Liver (tissue), 9 donors: ENCODE data around the gene LSM2. TPM values are rescaled to one million over a fixed set of nuclear protein-coding genes. Genes with fewer than 3 reads are reported as not detected.

Experiments
- DNase-seq: peaks from one replicate; pipeline ENCODE4 v3.0.0-alpha.2; 2017; ENCODE audit warnings: low spot score
- H3K27ac ChIP-seq, 2 donors: one replicate each; pipeline ENCODE4 v1.7.0; 2013; ENCODE audit warnings: inconsistent platforms in 2 of 2, low read length in 2 of 2, control low read depth in 1 of 2, low read depth in 1 of 2, mild to moderate bottlenecking in 1 of 2
- H3K27me3 ChIP-seq, 4 donors: one replicate each; pipeline versions ENCODE4 v1.6.1 to v1.7.0; 2013; ENCODE audit warnings: low read length in 3 of 4, inconsistent platforms in 1 of 4, mild to moderate bottlenecking in 1 of 4, moderate library complexity in 1 of 4; ENCODE audit not compliant: control insufficient read depth in 4 of 4, insufficient read depth in 4 of 4
- H3K36me3 ChIP-seq, 4 donors: one replicate each; pipeline versions ENCODE4 v1.6.1 to v1.7.0; 2013; ENCODE audit warnings: low read length in 3 of 4, mild to moderate bottlenecking in 3 of 4, low read depth in 1 of 4, moderate library complexity in 1 of 4; ENCODE audit not compliant: control insufficient read depth in 4 of 4, insufficient read depth in 3 of 4
- H3K4me1 ChIP-seq, 4 donors: one replicate each; pipeline versions ENCODE4 v1.6.1 to v1.7.0; 2013; ENCODE audit warnings: low read length in 3 of 4, mild to moderate bottlenecking in 3 of 4, moderate library complexity in 1 of 4; ENCODE audit not compliant: control insufficient read depth in 4 of 4, insufficient read depth in 4 of 4
- H3K4me3 ChIP-seq, 3 donors: one replicate each; pipeline versions ENCODE4 v1.6.1 to v1.7.0; 2013; ENCODE audit warnings: low read length in 3 of 3, control low read depth in 1 of 3, low read depth in 1 of 3, mild to moderate bottlenecking in 1 of 3
- H3K9ac ChIP-seq, 2 donors: one replicate each; pipeline ENCODE4 v1.7.0; 2013; ENCODE audit warnings: low read length in 2 of 2, mild to moderate bottlenecking in 2 of 2, moderate library complexity in 2 of 2, control low read depth in 1 of 2, low read depth in 1 of 2
- H3K9me3 ChIP-seq, 4 donors: one replicate each; pipeline versions ENCODE4 v1.6.1 to v1.7.0; 2013; ENCODE audit warnings: low read length in 3 of 4; ENCODE audit not compliant: control insufficient read depth in 4 of 4
- ATF3 ChIP-seq: IDR thresholded peaks from 2 replicates; pipeline ENCODE4 v1.6.1; 2016; ENCODE audit warnings: antibody characterized with exemption
- CTCF ChIP-seq: fragments of 150-350 bp; IDR thresholded peaks from 2 replicates; pipeline ENCODE4 v1.5.1; 2017; ENCODE audit warnings: improper control_type of control experiment, low read depth, low read length; ENCODE audit not compliant: missing input control
- EGR1 ChIP-seq, 2 donors: IDR thresholded peaks; 2 replicates each; pipeline ENCODE4 v1.6.1; 2016 to 2018; ENCODE audit warnings: antibody characterized with exemption in 2 of 2, low read depth in 2 of 2
- FOXA1 ChIP-seq: IDR thresholded peaks from 2 replicates; pipeline ENCODE4 v1.6.1; 2016; ENCODE audit warnings: antibody characterized with exemption
- FOXA2 ChIP-seq: IDR thresholded peaks from 2 replicates; pipeline ENCODE4 v1.6.1; 2016; ENCODE audit warnings: antibody characterized with exemption
- GABPA ChIP-seq, 2 donors: IDR thresholded peaks in 1 of 2; conservative IDR thresholded peaks in 1 of 2; 2 replicates each; pipeline ENCODE4 v1.6.1; 2016; ENCODE audit warnings: antibody characterized with exemption in 2 of 2, mild to moderate bottlenecking in 1 of 2, moderate library complexity in 1 of 2
- HNF4G ChIP-seq: IDR thresholded peaks from 2 replicates; pipeline ENCODE4 v1.6.1; 2016; ENCODE audit warnings: antibody characterized with exemption
- JUND ChIP-seq, 2 donors: IDR thresholded peaks; 2 replicates each; pipeline ENCODE4 v1.6.1; 2016; ENCODE audit warnings: antibody characterized with exemption in 2 of 2
- MAX ChIP-seq: IDR thresholded peaks from 2 replicates; pipeline ENCODE4 v1.6.1; 2016; ENCODE audit warnings: antibody characterized with exemption
- RAD21 ChIP-seq, 2 donors: IDR thresholded peaks; 2 replicates each; pipeline ENCODE4 v1.6.1; 2016; ENCODE audit warnings: antibody characterized with exemption in 2 of 2, mild to moderate bottlenecking in 2 of 2
- REST ChIP-seq: IDR thresholded peaks from 2 replicates; pipeline ENCODE4 v1.6.1; 2016; ENCODE audit warnings: antibody characterized with exemption, mild to moderate bottlenecking
- RXRA ChIP-seq, 2 donors: IDR thresholded peaks; 2 replicates each; pipeline ENCODE4 v1.6.1; 2017 to 2018; ENCODE audit warnings: antibody characterized with exemption in 2 of 2, mild to moderate bottlenecking in 1 of 2
- SP1 ChIP-seq: IDR thresholded peaks from 2 replicates; pipeline ENCODE4 v1.6.1; 2018; ENCODE audit warnings: antibody characterized with exemption, mild to moderate bottlenecking
- TAF1 ChIP-seq: conservative IDR thresholded peaks from 2 replicates; pipeline ENCODE4 v1.6.1; 2016; ENCODE audit warnings: antibody characterized with exemption, mild to moderate bottlenecking
- YY1 ChIP-seq: IDR thresholded peaks from 2 replicates; pipeline ENCODE4 v1.6.1; 2016; ENCODE audit warnings: antibody characterized with exemption, mild to moderate bottlenecking
- ZBTB33 ChIP-seq: IDR thresholded peaks from 2 replicates; pipeline ENCODE4 v1.6.1; 2016; ENCODE audit warnings: antibody characterized with exemption
- WGBS: extraction: QIAGEN DNeasy Blood & Tissue Kit; methylation state at CpG from one replicate; pipeline ENCODE4 v1.1.7; 2013; 5-methylcytosine and 5-hydroxymethylcytosine counted together
- polyA plus RNA-seq, 2 donors: library from polyadenylated mRNA; stranded (reverse) in 1 of 2; unstranded in 1 of 2; fragments of 200-250 nt in 1 of 2; fragments of >200 nt in 1 of 2; fragmentation: Nextera tagmentation in 1 of 2; extraction: Ambion mirVana in 1 of 2; gene quantifications; one replicate each; pipeline versions ENCODE4 v1.2.1 to v1.2.3, GENCODE V29; 2013 to 2015
- total RNA-seq, 2 donors: library from RNA; depleted of rRNA; stranded (reverse); fragments of >200 nt; gene quantifications; one replicate each; pipeline ENCODE4 v1.2.3, GENCODE V29; 2014
- donor health status: healthy.
- donor health status: healthy.
- donor health status: healthy.
- donor health status: healthy.
- donor health status: healthy.

LSM2 gene
- total and polyA plus RNA-seq, 4 donors = 7.3 to 18.7 (median 15.5) TPM

GRCh38 chr6:31769684-31770371 lies 36.9 kb downstream of the LSM2 start (continued):
- TF ChIP-seq GABPA (IDR thresholded peaks at IDR 0.05 in 1 of 2, conservative IDR thresholded peaks at IDR 0.05 in 1 of 2) (no peak), HNF4G (no peak)

- Histone ChIP-seq H3K9me3 (no peaks in the 10 kb centered on the region), H3K4me3 (no peak overlapping the region), H3K36me3 (no peaks in the 10 kb centered on the region), H3K9ac (no peak overlapping the region), H3K27ac (peak overlapping the region in 1 of 2 donors; percentile 17), H3K27me3 (no peaks in the 10 kb centered on the region), H3K4me1 (peaks cover 0 to 7% (median 4%) of the 10 kb centered on the region in 4 donors)
- TF ChIP-seq FOXA2 (no peak), TAF1 (no peak), FOXA1 (no peak), JUND (IDR thresholded peaks at IDR 0.05) (no peak), ATF3 (no peak), YY1 (no peak), ZBTB33 (no peak), RXRA (IDR thresholded peaks at IDR 0.05) (no peak), GABPA (IDR thresholded peaks at IDR 0.05 in 1 of 2, conservative IDR thresholded peaks at IDR 0.05 in 1 of 2) (no peak), MAX (no peak), SP1 (no peak), EGR1 (IDR thresholded peaks at IDR 0.05; ENCODE audit: low read depth in 2 of 2) (no peak), CTCF (no peak), REST (no peak), RAD21 (IDR thresholded peaks at IDR 0.05) (no peak)
- no peak for DNase-seq
- 88% methylated on average over 18 of the region's 18 CpGs for WGBS
These were observed 38.2 kb downstream of the LSM2 start for GRCh38 chr6:31768363-31769257.
